Osteocyte (in vitro differentiated cells): ENCODE results near the gene ZNF135. TPM values are rescaled to one million over a fixed set of nuclear protein-coding genes. Genes with fewer than 3 reads are reported as not detected.

Experiments
- DNase-seq: peaks from one replicate; pipeline ENCODE4 v3.0.0; 2021; ENCODE audit warnings: mixed read lengths; ENCODE audit not compliant: unreplicated experiment; ENCODE audit errors: extremely low spot score
- H3K27ac Mint-ChIP-seq: one replicate; pipeline ENCODE4 v1.8.0; 2021; ENCODE audit warnings: mild to moderate bottlenecking, mixed read lengths; ENCODE audit not compliant: unreplicated experiment
- H3K27me3 Mint-ChIP-seq: one replicate; pipeline ENCODE4 v1.8.0; 2021; ENCODE audit warnings: mixed read lengths; ENCODE audit not compliant: unreplicated experiment
- H3K36me3 Mint-ChIP-seq: one replicate; pipeline ENCODE4 v1.8.0; 2021; ENCODE audit warnings: mixed read lengths; ENCODE audit not compliant: unreplicated experiment
- H3K4me1 Mint-ChIP-seq: one replicate; pipeline ENCODE4 v1.8.0; 2021; ENCODE audit warnings: mixed read lengths; ENCODE audit not compliant: unreplicated experiment
- H3K4me3 Mint-ChIP-seq: one replicate; pipeline ENCODE4 v1.8.0; 2021; ENCODE audit warnings: mild to moderate bottlenecking, moderate library complexity, mixed read lengths; ENCODE audit not compliant: unreplicated experiment
- H3K9me3 Mint-ChIP-seq: one replicate; pipeline ENCODE4 v1.8.0; 2021; ENCODE audit warnings: mixed read lengths; ENCODE audit not compliant: unreplicated experiment
- CTCF ChIP-seq: fragments of 200-600 bp; sonication (generic); IDR thresholded peaks from 2 replicates; pipeline ENCODE4 v1.5.0; 2021; ENCODE audit warnings: antibody characterized with exemption, mild to moderate bottlenecking, moderate library complexity
- total RNA-seq: library from RNA; stranded (reverse); gene quantifications from 2 replicates; pipeline ENCODE4 v1.2.1, GENCODE V29; 2021

Gene ZNF135
- total RNA-seq, 1 donor from 2014 or later = 5.9 TPM

DNA sequence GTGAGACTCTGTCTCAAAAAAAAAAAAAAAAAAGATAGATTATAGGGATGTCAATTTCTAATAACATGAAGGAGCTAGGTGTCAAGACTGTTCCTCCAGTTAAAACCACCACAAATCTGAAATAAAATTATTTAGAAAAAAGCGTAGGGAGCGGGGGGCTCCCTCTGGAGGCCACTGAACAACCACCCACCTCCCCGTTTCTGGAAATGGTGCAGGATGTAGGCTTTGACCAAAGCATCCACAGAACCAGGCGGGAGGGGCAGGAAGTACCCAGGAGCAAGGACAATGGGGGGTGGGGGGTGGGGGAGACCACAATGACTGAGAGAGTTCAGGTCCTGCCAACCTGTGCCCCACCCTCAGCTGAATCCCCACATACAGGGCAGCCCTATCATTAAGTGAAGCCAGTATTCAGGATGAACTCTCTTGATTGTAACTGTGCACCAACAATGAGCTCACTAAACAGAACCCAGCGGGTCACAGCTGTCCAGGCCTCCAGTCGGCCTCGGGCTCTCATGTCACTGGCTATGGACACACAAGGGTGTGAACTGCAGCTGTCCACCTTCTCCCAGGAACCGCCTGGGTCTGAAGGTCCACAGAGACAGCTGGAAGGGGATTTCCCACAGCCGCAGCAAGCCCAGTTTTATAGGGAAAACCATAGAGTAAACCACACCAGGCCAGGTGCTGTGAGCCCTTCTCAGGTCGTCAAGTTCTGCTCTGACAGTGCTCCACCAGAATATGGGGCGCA lies 32.3 kb downstream of the ZNF135 start:
- H3K4me1 Mint-ChIP-seq = no peaks in the 10 kb centered on the region
- H3K36me3 Mint-ChIP-seq = peaks cover 37% of the 10 kb centered on the region
- H3K27ac Mint-ChIP-seq = no peak overlapping the region
- H3K9me3 Mint-ChIP-seq = peaks cover 3% of the 10 kb centered on the region
- no peak for TF ChIP-seq CTCF
- no peak for DNase-seq
- no peak overlapping the region for H3K4me3 Mint-ChIP-seq
- no peaks in the 10 kb centered on the region for H3K27me3 Mint-ChIP-seq

DNA sequence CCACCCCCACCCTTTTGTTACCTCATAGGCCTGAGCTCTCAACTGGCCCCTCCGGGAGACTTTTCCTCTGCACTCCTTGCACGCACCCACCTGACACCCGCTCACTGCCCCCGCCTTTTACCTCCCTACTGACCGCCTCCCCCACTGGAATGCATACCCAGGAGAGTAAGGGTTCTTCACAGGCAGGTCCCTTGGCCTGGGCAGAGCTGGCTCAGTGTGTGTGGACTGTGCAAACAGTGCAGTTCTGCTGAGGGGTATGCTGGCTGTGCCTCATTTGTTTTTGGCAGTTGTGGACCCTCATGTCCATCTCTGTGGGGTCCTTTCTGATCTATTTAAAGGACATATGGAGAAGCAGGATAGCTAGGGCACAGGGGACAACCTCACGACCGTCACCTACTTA lies 34.0 kb downstream of the ZNF135 start:
- TF ChIP-seq CTCF = no peak
- peaks cover 3% of the 10 kb centered on the region for H3K9me3 Mint-ChIP-seq
- no peaks in the 10 kb centered on the region for H3K27me3 Mint-ChIP-seq
- no peak overlapping the region for H3K27ac Mint-ChIP-seq
- H3K36me3 Mint-ChIP-seq = peaks cover 28% of the 10 kb centered on the region
- peaks cover 3% of the 10 kb centered on the region for H3K4me1 Mint-ChIP-seq
- DNase-seq = no peak
- no peak overlapping the region for H3K4me3 Mint-ChIP-seq

DNA sequence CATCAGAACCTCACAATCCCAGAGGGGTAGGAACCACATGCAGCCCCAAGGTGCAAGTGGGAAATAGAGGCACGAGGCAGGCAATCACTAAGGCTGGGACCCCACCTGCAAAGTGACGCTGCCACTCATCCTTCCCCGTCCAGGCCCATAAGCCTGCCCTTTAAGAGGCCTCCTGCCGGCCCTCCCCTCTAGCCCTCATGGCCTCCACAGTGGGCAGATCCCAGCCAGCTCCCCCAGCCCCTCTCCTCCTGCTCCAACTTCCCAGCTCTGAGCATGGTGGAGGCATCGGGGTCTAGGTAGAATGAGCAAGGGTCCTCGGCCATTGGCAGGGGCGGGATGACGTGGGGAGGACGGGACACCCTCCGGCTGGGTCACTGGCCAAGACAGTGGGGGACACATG lies 36.2 kb downstream of the ZNF135 start:
- no peak for DNase-seq
- peaks cover 20% of the 10 kb centered on the region for H3K36me3 Mint-ChIP-seq
- H3K9me3 Mint-ChIP-seq = peaks cover 6% of the 10 kb centered on the region
- H3K4me1 Mint-ChIP-seq = peaks cover 9% of the 10 kb centered on the region
- no peak overlapping the region for H3K4me3 Mint-ChIP-seq
- no peak overlapping the region for H3K27ac Mint-ChIP-seq
- no peak for TF ChIP-seq CTCF
- H3K27me3 Mint-ChIP-seq = no peaks in the 10 kb centered on the region

- Mint-ChIP-seq H3K9me3 (peaks cover 6% of the 10 kb centered on the region), H3K4me3 (peak overlapping the region; percentile 70), H3K27ac (peak overlapping the region; percentile 83), H3K27me3 (no peaks in the 10 kb centered on the region), H3K4me1 (peaks cover 9% of the 10 kb centered on the region), H3K36me3 (peaks cover 17% of the 10 kb centered on the region)
- no peak for DNase-seq
- TF ChIP-seq CTCF = no peak
These were observed 37.8 kb downstream of the ZNF135 start for GRCh38 chr19:58096884-58097283.

GRCh38 chr19:58097349-58097748 lies 38.3 kb downstream of the ZNF135 start:
- TF ChIP-seq CTCF = no peak
- H3K27me3 Mint-ChIP-seq = no peaks in the 10 kb centered on the region
- H3K9me3 Mint-ChIP-seq = peaks cover 6% of the 10 kb centered on the region
- H3K27ac Mint-ChIP-seq = peak overlapping the region; percentile 83
- H3K36me3 Mint-ChIP-seq = peaks cover 15% of the 10 kb centered on the region
- peaks cover 9% of the 10 kb centered on the region for H3K4me1 Mint-ChIP-seq
- peak overlapping the region; percentile 40 for H3K4me3 Mint-ChIP-seq
- DNase-seq = no peak
